HG03575 (cell line): Measurements from ENCODE around the gene TMPRSS7.
A peak's percentile ranks its signal among the peaks of the same experiment; 100 is the strongest.
"Not testable (repeated sequence)": the region's sequence is repeated elsewhere in the genome, so short reads cannot be mapped to it uniquely, and the experiment has no call there.

ENCODE experiments used
- ATAC-seq: cut with Tn5 transposase; IDR thresholded peaks from one replicate; pipeline ENCODE4 v1.9.1; 2021; ENCODE audit not compliant: unreplicated experiment, insufficient number of reproducible peaks, low FRiP score; ENCODE audit errors: extremely low read depth

TMPRSS7 gene

DNA sequence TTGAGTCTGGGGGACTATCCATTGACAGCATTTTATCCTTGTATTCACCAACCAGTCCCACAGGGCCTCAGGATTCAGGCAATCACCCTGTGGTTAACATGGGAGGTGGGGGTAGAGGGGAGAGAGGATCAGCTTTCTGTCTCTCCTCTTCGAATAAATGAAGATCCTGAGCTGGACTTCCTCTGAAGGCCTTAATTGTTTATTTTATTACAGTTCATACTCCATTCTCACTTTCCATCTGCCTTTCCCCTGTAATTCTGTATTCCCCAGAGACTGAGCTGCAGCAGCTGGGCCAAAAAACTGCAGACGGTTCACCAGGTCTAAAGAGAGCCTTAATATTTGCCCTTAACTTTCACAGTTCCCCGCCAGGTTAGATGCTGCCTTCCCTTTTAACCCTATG lies 23.9 kb upstream of the TMPRSS7 start:
- no peak for ATAC-seq

GRCh38 chr3:112011376-112011940 lies 23.1 kb upstream of the TMPRSS7 start:
- ATAC-seq: no peak

DNA sequence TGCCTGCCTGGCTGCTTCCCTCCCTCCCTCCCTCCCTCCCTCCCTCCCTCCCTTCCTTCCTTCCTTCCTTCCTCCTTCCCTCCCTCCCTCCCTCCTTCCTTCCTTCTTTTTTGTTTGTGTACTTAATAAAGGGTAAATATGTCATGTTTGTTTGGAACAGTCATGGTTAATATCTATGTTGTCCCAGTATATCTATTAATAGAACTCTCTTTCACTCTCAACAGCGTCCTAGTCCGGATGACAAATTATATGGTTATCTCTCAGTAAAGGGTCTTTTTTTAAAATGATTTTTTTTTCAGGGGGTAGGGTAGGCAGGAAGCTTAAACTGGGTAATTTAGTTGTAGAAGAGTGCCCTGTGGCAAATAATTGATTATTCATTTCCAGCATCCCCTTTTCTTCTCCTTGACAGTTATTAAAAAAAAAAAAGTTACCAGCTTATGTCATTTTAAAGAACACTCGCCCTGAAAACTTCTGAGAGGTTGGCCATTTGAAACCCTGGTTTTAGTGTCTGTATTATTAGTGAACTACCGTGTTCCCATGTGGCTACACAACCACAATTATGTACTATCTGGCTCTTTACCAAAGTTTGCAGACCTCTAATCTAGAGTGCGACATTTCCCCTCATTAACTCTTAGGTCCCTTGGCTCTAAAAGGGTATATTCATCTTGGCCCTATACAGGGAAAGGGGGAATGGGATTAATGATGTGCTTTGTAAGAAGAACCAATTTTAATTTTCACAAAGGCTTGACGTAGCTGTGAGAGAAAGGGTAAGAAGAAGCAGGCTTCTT lies 22.1 kb upstream of the TMPRSS7 start:
- no peak for ATAC-seq

- no peak for ATAC-seq
Observed at GRCh38 chr3:112013058-112013783, 21.3 kb upstream of the TMPRSS7 start.

- no peak for ATAC-seq
Observed at GRCh38 chr3:112013784-112014143, 20.8 kb upstream of the TMPRSS7 start.

- no peak for ATAC-seq
Observed at GRCh38 chr3:112017091-112017490, 17.4 kb upstream of the TMPRSS7 start.

GRCh38 chr3:112018712-112019111 lies 15.8 kb upstream of the TMPRSS7 start:
- ATAC-seq: no peak

GRCh38 chr3:112019716-112020115 lies 14.8 kb upstream of the TMPRSS7 start:
- no peak for ATAC-seq

- ATAC-seq: no peak
Observed at GRCh38 chr3:112020674-112021085, 13.9 kb upstream of the TMPRSS7 start.

DNA sequence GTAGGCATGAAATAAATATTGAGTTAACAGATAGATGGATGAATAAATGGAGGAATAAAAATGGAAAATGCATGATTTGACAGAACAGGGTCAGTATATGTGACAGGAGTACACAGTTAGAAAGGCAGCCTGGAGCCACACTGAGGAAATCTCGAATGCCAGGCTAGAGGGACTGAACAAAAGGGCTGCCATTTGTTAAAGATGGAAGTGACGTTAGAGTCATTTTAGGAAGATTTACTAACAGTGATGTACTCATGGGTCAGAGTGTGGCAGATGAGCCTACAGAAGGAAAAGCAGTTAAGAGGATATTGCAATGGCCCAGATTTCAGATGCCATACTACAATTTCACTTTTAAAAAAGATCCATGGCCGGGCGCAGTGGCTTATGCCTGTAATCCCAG lies 7.4 kb upstream of the TMPRSS7 start:
- ATAC-seq: no peak

GRCh38 chr3:112027826-112028225 lies 6.7 kb upstream of the TMPRSS7 start:
- ATAC-seq: no peak

DNA sequence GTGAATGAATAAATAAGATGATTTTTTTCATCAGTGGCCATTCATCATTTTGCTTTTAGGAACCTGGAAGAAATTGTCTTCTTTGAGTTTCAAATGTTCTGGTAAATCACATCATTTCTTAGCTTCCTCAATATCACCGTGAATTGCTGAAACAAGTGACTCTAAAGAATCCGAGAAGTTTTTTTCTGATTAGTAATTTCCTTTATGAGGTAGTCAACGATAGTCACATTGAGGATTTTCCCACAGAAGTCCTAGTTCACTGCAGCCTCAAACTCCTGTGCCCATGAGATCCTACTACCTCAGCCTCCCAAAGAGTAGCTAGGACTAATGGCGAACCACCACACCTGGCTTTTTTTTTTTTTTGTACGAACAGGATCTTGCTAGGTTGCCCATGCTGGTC lies 3.6 kb upstream of the TMPRSS7 start:
- ATAC-seq: no peak

DNA sequence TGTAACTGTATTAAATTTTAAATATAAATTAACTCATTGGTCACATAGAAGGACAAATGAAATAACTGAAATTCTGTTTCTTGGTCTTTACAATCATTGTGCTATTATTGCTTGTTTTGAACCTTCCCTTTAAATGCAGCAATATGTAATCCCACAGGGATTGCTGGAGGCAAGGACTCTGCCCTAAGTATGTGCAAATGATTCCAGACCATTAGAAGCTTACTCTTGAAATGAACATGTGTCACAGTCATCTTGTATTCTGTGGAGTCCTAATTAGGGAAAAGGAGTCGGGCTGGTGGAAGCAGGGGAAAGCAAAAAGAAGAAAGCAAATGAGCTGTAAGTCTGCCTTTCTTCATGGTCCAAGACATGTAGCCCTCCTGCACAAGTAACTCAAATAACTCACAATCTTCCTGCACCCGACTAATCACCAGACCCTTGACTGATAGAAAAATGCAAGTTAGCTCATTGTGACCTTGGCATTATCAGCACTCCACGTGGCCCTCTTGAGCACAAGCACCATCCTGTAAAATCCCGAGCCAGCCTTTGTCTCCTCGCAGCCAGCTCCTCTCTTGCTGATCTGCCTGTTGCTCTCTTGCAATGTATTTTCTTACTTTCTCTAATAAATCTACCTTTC lies 2.3 kb upstream of the TMPRSS7 start:
- ATAC-seq: no peak

DNA sequence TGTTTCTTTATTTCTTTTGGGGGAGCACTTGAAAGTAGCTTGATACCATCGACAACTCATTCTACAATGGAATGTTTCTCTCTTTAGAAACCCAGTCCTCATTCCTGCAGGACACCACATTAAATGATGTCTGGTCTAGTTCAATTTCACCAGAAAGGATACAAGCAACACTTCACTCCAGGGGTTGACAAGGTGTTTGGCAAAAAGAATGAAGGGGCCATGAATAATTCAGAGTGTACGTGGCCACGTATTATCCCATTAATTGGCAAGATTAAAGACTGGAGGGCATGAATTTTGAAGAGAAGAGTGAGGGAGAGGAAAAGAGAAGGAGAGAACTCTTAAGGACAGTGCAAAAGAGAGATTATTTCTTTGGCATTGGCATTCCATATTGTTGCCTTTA lies 705 bp downstream of the TMPRSS7 start:
- no peak for ATAC-seq

DNA sequence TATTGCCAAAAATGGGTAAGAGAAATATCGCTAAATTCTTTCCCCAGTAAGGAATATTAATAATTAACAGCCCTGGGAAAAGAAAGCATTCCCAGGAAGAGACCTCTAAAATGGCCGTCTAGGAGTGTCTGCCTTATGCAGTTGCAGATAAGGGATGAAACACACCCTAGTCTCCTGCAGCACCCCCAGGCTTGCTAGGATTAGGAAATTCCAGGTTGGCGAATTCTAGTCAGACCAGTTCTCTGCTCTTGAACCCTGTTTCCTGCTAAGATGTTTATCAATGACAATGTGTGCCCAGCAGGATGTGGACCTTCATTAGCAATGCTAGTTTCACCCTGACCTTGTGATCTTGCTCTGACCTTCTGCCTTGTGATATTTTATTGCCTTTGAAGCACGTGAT lies 2.7 kb downstream of the TMPRSS7 start:
- not testable (repeated sequence) for ATAC-seq

DNA sequence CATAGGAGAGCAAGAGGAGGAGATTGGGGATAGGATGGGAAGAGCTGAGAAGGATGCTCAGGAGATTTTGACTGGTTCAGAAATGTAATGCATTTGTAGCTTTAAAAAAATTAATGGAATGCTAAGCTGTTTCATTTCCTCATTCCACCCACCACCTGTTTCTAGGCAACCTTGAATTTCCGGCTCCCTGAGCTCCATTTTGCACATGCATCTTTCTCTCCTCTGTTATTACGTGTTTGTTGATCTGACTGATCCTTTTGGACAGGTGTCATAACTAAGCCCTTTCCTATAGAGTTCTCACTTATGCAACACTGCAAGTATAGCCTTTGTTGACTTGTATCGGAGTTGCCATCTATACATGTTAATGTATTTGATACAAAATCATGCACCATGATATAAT lies 4.3 kb downstream of the TMPRSS7 start:
- ATAC-seq: no peak

- no peak for ATAC-seq
Observed at GRCh38 chr3:112041321-112041720, 6.8 kb downstream of the TMPRSS7 start.

DNA sequence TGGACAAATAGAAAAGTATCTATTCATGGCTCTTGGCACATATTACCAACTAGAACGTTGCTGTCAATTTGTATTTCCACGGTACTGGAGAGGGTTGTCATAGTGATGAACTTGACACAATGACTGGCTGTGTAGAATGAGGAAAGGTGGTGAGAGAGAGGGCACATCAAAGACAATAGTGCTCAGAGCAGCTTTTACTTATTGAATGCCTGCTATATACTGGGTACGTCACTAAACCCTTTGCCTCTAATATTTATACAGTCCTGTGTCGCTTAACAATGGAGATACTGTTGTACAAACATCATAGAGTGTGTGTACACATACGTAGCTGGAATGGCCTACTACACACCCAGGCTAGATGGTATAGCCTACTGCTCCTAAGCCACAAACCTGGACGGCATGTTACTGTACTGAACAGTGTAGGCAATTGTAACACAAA lies 8.3 kb downstream of the TMPRSS7 start:
- ATAC-seq: no peak

DNA sequence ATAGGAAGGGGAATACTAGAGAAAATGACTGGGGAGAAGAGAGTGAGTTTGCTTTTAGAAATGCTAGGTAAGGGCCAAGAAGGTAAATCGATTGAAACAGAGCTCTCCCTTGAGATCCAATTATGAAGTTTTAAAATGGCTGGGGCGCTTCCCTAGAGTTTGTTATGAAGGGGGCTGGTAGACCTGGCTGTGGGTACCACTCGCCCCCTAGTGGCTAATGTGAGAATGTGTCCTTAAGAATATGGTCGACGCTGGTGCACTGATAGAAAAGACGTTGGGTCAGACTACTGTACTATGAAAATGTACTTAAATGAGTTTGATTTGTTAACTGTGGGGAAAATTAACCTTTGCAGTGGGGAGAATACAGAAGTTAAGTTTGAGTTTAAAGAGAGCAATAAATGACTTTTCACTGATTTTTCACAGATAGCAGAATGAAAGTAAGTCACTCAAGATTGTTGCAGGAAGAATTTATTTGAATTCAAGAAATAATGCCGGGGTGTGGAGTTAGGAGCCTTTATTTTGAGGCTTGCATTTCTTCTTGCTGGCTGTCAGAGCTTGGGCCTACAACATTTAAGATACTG lies 9.2 kb downstream of the TMPRSS7 start:
- peak; percentile 72 for ATAC-seq
